Fibroblast of the aortic adventitia (primary cell): ENCODE data around the gene COX17. TPM values are rescaled to one million over a fixed set of nuclear protein-coding genes. Genes with fewer than 3 reads are reported as not detected.

Source experiments
- DNase-seq: peaks from one replicate; pipeline ENCODE4 v3.0.0-alpha.2; 2010; ENCODE audit warnings: low read depth
- H3K4me3 ChIP-seq: 2 replicates; pipeline ENCODE4 v1.5.1; 2011; ENCODE audit warnings: low read depth, mild to moderate bottlenecking, control low read depth, low read length, moderate library complexity
- CTCF ChIP-seq: IDR thresholded peaks from 2 replicates; pipeline ENCODE4 v1.5.1; 2011; ENCODE audit warnings: mild to moderate bottlenecking, low read length, control low read depth, inconsistent platforms; ENCODE audit not compliant: insufficient read depth
- total RNA-seq: library from RNA; depleted of rRNA; stranded (reverse); fragments of >200 nt; gene quantifications from 2 replicates; pipeline ENCODE4 v1.2.3, GENCODE V29; 2012; ENCODE audit warnings: low replicate concordance

Gene COX17
- total RNA-seq, 1 donor: 17.0 TPM

- no peak overlapping the region for H3K4me3 ChIP-seq
- DNase-seq: no peak
- no peak for TF ChIP-seq CTCF
Observed at GRCh38 chr3:119703820-119704531, 26.8 kb upstream of the COX17 start.

GRCh38 chr3:119702530-119703527 is 25.6 kb upstream of the COX17 start, which contains the start of gene CFAP91:
Gene CFAP91, plus strand, starts transcription at chr3:119703022. Its CDS starts 77 bp downstream, at chr3:119703099.
- no peak for TF ChIP-seq CTCF
- peak; percentile 86 for DNase-seq
- H3K4me3 ChIP-seq: peak within 1 kb of the TSS; percentile 67

GRCh38 chr3:119700920-119701734 is 23.9 kb upstream of the COX17 start:
- TF ChIP-seq CTCF: no peak
- no peak overlapping the region for H3K4me3 ChIP-seq
- no peak for DNase-seq

GRCh38 chr3:119700269-119700919 is 23.2 kb upstream of the COX17 start:
- no peak for TF ChIP-seq CTCF
- DNase-seq: peak; percentile 41
- H3K4me3 ChIP-seq: no peak overlapping the region

- no peak for DNase-seq
Observed at GRCh38 chr3:119697394-119697793, 20.2 kb upstream of the COX17 start.

More at GRCh38 chr3:119697394-119697793, 20.2 kb upstream of the COX17 start:
- no peak overlapping the region for H3K4me3 ChIP-seq
- TF ChIP-seq CTCF: no peak
